ENCODE results near the gene HIVEP2. TPM values are rescaled to one million over a fixed set of nuclear protein-coding genes. Genes with fewer than 3 reads are reported as not detected.

HIVEP2 gene
- total RNA-seq, 2 experiments from 2014 or later: 48.4 to 48.6 TPM

DNA sequence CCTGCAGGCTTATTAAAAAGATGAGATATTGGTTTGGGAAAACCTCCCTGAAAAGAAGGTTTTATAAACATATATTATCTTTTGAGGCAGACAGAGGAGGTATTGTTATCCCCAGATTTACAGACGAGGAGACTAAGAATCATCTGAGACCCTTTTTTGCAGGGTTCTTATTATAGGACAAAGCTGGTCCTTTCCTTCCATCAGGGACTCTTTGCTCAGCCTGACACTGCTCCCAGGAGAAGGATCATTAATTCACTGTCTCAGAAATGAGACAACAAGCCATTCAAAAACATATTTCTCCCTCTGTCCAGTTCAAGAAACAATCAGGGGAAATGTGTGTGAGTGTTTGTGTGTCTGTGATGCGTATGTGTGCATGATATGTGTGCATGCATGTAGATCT is 33.5 kb downstream of the HIVEP2 start:
- H3K36me3 Mint-ChIP-seq (ENCODE audit: low read depth): peaks cover 16% of the 10 kb centered on the region
- TF ChIP-seq, protein P1, sequence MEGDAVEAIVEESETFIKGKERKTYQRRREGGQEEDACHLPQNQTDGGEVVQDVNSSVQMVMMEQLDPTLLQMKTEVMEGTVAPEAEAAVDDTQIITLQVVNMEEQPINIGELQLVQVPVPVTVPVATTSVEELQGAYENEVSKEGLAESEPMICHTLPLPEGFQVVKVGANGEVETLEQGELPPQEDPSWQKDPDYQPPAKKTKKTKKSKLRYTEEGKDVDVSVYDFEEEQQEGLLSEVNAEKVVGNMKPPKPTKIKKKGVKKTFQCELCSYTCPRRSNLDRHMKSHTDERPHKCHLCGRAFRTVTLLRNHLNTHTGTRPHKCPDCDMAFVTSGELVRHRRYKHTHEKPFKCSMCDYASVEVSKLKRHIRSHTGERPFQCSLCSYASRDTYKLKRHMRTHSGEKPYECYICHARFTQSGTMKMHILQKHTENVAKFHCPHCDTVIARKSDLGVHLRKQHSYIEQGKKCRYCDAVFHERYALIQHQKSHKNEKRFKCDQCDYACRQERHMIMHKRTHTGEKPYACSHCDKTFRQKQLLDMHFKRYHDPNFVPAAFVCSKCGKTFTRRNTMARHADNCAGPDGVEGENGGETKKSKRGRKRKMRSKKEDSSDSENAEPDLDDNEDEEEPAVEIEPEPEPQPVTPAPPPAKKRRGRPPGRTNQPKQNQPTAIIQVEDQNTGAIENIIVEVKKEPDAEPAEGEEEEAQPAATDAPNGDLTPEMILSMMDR (IDR thresholded peaks at IDR 0.05): no peak
- peaks cover 96% of the 10 kb centered on the region for H3K4me1 Mint-ChIP-seq (ENCODE audit: low read depth)
- Histone ChIP-seq H3K36me3 (ENCODE audit: insufficient read depth, low read length) (no peaks in the 10 kb centered on the region), H3K4me1 (ENCODE audit: insufficient read depth, low read length) (peaks cover 55% of the 10 kb centered on the region), H3K4me3 (ENCODE audit: low read length) (no peak overlapping the region), H3K27me3 (ENCODE audit: control insufficient read depth in 1 of 2, insufficient read depth in 2 of 2, low read length in 2 of 2) (no peaks in the 10 kb centered on the region), H3K9me3 (ENCODE audit: control insufficient read depth in 1 of 2, insufficient read depth in 1 of 2, low read length in 2 of 2) (no peaks in the 10 kb centered on the region), H3K27ac (ENCODE audit: low read depth in 1 of 2, low read length in 2 of 2) (peak overlapping the region; percentile 1 to 88)
- DNase-seq (no peak), ATAC-seq (ENCODE audit: poor library complexity) (no peak)
- H3K27ac Mint-ChIP-seq: no peak overlapping the region
- ChIA-PET POLR2A (no interaction called here), CTCF (no interaction called here)
- H3K9me3 Mint-ChIP-seq: no peaks in the 10 kb centered on the region
- no peaks in the 10 kb centered on the region for H3K27me3 Mint-ChIP-seq
- peak overlapping the region; percentile 7 for H3K4me3 Mint-ChIP-seq
- intact Hi-C loops (cut with DNase I, micrococcal nuclease): no loop called here

DNA sequence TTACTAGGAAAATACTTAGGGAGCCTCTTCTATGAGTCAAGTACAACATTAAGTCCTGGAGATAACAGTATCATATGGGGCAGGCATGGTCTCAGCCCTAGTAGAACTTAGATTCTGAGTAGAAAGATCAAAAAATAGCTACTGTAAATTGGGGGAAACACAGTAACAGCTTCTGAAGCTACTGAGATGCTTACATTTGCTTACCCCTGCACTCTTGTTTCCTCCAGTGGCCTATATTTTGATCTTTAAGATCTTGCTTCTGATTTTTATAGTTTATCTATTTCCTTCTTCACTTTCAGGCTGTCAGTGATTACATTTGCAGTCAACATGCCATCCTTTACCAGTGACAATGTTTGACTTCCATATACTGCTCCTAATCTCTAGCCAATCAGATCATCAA is 35.3 kb downstream of the HIVEP2 start:
- peak in 2 of 14 experiments; percentile 34 to 42 for DNase-seq
- ChIA-PET CTCF (interaction anchor here (1.8 kb wide), 1 partner anchor 21 kb away, joined by 6 read pairs; no protein-coding TSS in a partner anchor), POLR2A (interaction anchor here (0.7 to 2.7 kb wide), 9 partner anchors 9 to 67 kb away, joined by 3 to 13 read pairs (median 4); no protein-coding TSS in a partner anchor)
- Histone ChIP-seq H3K4me3 (ENCODE audit: low read length) (no peak overlapping the region), H3K36me3 (ENCODE audit: insufficient read depth, low read length) (no peaks in the 10 kb centered on the region), H3K4me1 (ENCODE audit: insufficient read depth, low read length) (peaks cover 45% of the 10 kb centered on the region), H3K27me3 (ENCODE audit: control insufficient read depth in 1 of 2, insufficient read depth in 2 of 2, low read length in 2 of 2) (no peaks in the 10 kb centered on the region), H3K27ac (ENCODE audit: low read depth in 1 of 2, low read length in 2 of 2) (peak overlapping the region; percentile 44 to 55), H3K9me3 (ENCODE audit: control insufficient read depth in 1 of 2, insufficient read depth in 1 of 2, low read length in 2 of 2) (no peaks in the 10 kb centered on the region)
- TF ChIP-seq, protein P1 (IDR thresholded peaks at IDR 0.05): no peak
- Mint-ChIP-seq H3K27ac (no peak overlapping the region), H3K9me3 (no peaks in the 10 kb centered on the region), H3K36me3 (ENCODE audit: low read depth) (peaks cover 16% of the 10 kb centered on the region), H3K4me3 (peak overlapping the region; percentile 40), H3K4me1 (ENCODE audit: low read depth) (peaks cover 79% of the 10 kb centered on the region), H3K27me3 (no peaks in the 10 kb centered on the region)
- intact Hi-C loops (cut with DNase I, micrococcal nuclease): no loop called here
- ATAC-seq (ENCODE audit: poor library complexity): no peak

DNA sequence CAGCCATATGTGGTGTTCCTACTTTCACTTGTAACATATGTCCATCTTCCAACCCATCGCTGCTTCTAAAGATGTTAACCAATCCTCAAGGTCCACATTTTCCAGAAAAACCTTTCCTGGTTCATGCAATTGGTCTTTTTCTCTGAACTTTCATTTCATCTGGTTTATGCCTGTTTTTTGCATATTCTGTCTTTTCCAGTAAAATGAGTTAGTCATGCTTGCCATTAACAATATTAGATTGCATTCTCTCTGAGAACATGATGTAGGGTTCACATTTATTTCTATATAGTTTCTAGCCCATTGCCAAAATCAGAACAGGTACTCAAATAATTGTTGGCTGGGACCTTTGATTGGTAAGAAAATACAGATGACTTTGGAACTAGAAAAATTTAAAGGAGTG is 36.7 kb downstream of the HIVEP2 start:
- ChIA-PET POLR2A (interaction anchor here (1.0 to 9.8 kb wide), 5 partner anchors 9 to 24 kb away, joined by 3 to 201 read pairs (median 10); no protein-coding TSS in a partner anchor), CTCF (no interaction called here)
- Histone ChIP-seq H3K4me1 (ENCODE audit: insufficient read depth, low read length) (peaks cover 36% of the 10 kb centered on the region), H3K36me3 (ENCODE audit: insufficient read depth, low read length) (no peaks in the 10 kb centered on the region), H3K27me3 (ENCODE audit: control insufficient read depth in 1 of 2, insufficient read depth in 2 of 2, low read length in 2 of 2) (no peaks in the 10 kb centered on the region), H3K4me3 (ENCODE audit: low read length) (peak overlapping the region; percentile 62), H3K27ac (ENCODE audit: low read depth in 1 of 2, low read length in 2 of 2) (peak overlapping the region; percentile 76 to 93), H3K9me3 (ENCODE audit: control insufficient read depth in 1 of 2, insufficient read depth in 1 of 2, low read length in 2 of 2) (no peaks in the 10 kb centered on the region)
- intact Hi-C loops (cut with DNase I, micrococcal nuclease): no loop called here
- Mint-ChIP-seq H3K9me3 (no peaks in the 10 kb centered on the region), H3K27ac (no peak overlapping the region), H3K4me3 (peak overlapping the region; percentile 94), H3K4me1 (ENCODE audit: low read depth) (peaks cover 80% of the 10 kb centered on the region), H3K36me3 (ENCODE audit: low read depth) (peaks cover 16% of the 10 kb centered on the region), H3K27me3 (no peaks in the 10 kb centered on the region)
- TF ChIP-seq, protein P1 (IDR thresholded peaks at IDR 0.05): no peak
- DNase-seq (no peak), ATAC-seq (ENCODE audit: poor library complexity) (no peak)
